Vagina (tissue), 2 donors: ENCODE data around the gene PPFIBP1. TPM values are rescaled to one million over a fixed set of nuclear protein-coding genes. Genes with fewer than 3 reads are reported as not detected.

Experiments used
- DNase-seq, 2 donors: peaks; one replicate each; pipeline ENCODE4 v3.0.0-alpha.2; 2017; ENCODE audit errors: extremely low spot score in 2 of 2
- H3K27ac ChIP-seq: fragments of 200-600 bp; sonication (generic); one replicate; pipeline ENCODE4 v1.5.1; 2019
- H3K27me3 ChIP-seq: fragments of 200-600 bp; sonication (generic); one replicate; pipeline ENCODE4 v1.5.1; 2019
- H3K36me3 ChIP-seq, 2 donors: fragments of 200-600 bp; sonication (generic); one replicate each; pipeline ENCODE4 v1.5.1; 2017 to 2019
- H3K4me1 ChIP-seq: fragments of 200-600 bp; sonication (generic); one replicate; pipeline ENCODE4 v1.5.1; 2019
- H3K4me3 ChIP-seq, 2 donors: fragments of 200-600 bp; sonication (generic); 1 replicate in 1 of 2; 2 replicates in 1 of 2; pipeline ENCODE4 v1.5.1; 2016 to 2019
- H3K9me3 ChIP-seq: fragments of 200-600 bp; sonication (generic); one replicate; pipeline ENCODE4 v1.5.1; 2019
- CTCF ChIP-seq, 3 experiments: fragments of 450-650 bp in 2 of 3; fragments of 200-600 bp in 1 of 3; sonication (generic) in 1 of 3; IDR thresholded peaks; one replicate each; pipeline ENCODE4 v1.5.1; 2017 to 2019; ENCODE audit warnings: antibody characterized with exemption in 3 of 3, mild to moderate bottlenecking in 2 of 3, moderate library complexity in 2 of 3
- POLR2A ChIP-seq, 2 donors: fragments of 450-650 bp; IDR thresholded peaks; one replicate each; pipeline ENCODE4 v1.6.1; 2017; ENCODE audit warnings: antibody characterized with exemption in 2 of 2, mild to moderate bottlenecking in 2 of 2, moderate library complexity in 2 of 2
- POLR2AphosphoS5 ChIP-seq, 2 donors: sonication (generic); formaldehyde crosslinking; IDR thresholded peaks; one replicate each; pipeline ENCODE4 v1.9.0; 2017; ENCODE audit warnings: antibody characterized with exemption in 2 of 2, mild to moderate bottlenecking in 2 of 2, low read depth in 1 of 2; ENCODE audit not compliant: insufficient read depth in 1 of 2
- intact Hi-C: fragments of 100-400 bp; cut with DNase I; formaldehyde crosslinking; loops from one replicate; pipeline ENCODE4 v1.15.1; 2023
- total RNA-seq: library from RNA; depleted of rRNA; stranded (reverse); fragments of >200 nt; gene quantifications from one replicate; pipeline ENCODE4 v1.2.3, GENCODE V29; 2016

PPFIBP1 gene
- total RNA-seq, 1 donor from 2014 or later, result 101 TPM

- Histone ChIP-seq H3K4me3 (peak overlapping the region; percentile 61 to 70), H3K9me3 (no peaks in the 10 kb centered on the region), H3K27me3 (no peaks in the 10 kb centered on the region), H3K27ac (peak overlapping the region; percentile 87), H3K4me1 (peaks cover 25% of the 10 kb centered on the region), H3K36me3 (no peaks in the 10 kb centered on the region)
- intact Hi-C loops, result no loop called here
- TF ChIP-seq POLR2AphosphoS5 (IDR thresholded peaks at IDR 0.05; ENCODE audit: insufficient read depth in 1 of 2, low read depth in 1 of 2) (no peak), CTCF (IDR thresholded peaks at IDR 0.05) (no peak), POLR2A (IDR thresholded peaks at IDR 0.05) (no peak)
- no peak for DNase-seq
Observed at GRCh38 chr12:27524494-27524835, 459 bp downstream of the PPFIBP1 start.

GRCh38 chr12:27524839-27525753, 1.1 kb downstream of the PPFIBP1 start:
- H3K36me3 ChIP-seq, result no peaks in the 10 kb centered on the region
- DNase-seq, result no peak
- intact Hi-C loops, result no loop called here
- no peak for TF ChIP-seq CTCF (IDR thresholded peaks at IDR 0.05)
- TF ChIP-seq POLR2AphosphoS5 (IDR thresholded peaks at IDR 0.05; ENCODE audit: insufficient read depth in 1 of 2, low read depth in 1 of 2), result peak; percentile 4 to 31
- H3K9me3 ChIP-seq, result no peaks in the 10 kb centered on the region
- H3K4me1 ChIP-seq, result peaks cover 25% of the 10 kb centered on the region
- H3K4me3 ChIP-seq, result peak overlapping the region; percentile 61 to 70
- H3K27me3 ChIP-seq, result no peaks in the 10 kb centered on the region
- peak overlapping the region; percentile 87 for H3K27ac ChIP-seq

GRCh38 chr12:27527512-27527911, 3.5 kb downstream of the PPFIBP1 start:
- Histone ChIP-seq H3K4me1 (peaks cover 35% of the 10 kb centered on the region), H3K36me3 (no peaks in the 10 kb centered on the region), H3K4me3 (no peak overlapping the region), H3K27me3 (no peaks in the 10 kb centered on the region), H3K27ac (no peak overlapping the region), H3K9me3 (no peaks in the 10 kb centered on the region)
- DNase-seq, result no peak
- intact Hi-C loops, result no loop called here
- TF ChIP-seq POLR2A (IDR thresholded peaks at IDR 0.05) (no peak), POLR2AphosphoS5 (IDR thresholded peaks at IDR 0.05; ENCODE audit: insufficient read depth in 1 of 2, low read depth in 1 of 2) (no peak), CTCF (IDR thresholded peaks at IDR 0.05) (no peak)

- TF ChIP-seq POLR2AphosphoS5 (IDR thresholded peaks at IDR 0.05; ENCODE audit: insufficient read depth in 1 of 2, low read depth in 1 of 2) (no peak), CTCF (IDR thresholded peaks at IDR 0.05) (no peak), POLR2A (IDR thresholded peaks at IDR 0.05) (no peak)
- H3K9me3 ChIP-seq, result no peaks in the 10 kb centered on the region
- H3K27ac ChIP-seq, result no peak overlapping the region
- intact Hi-C loops, result loop anchor here (2.0 kb wide), 1 partner anchor 18 kb away; no protein-coding TSS in a partner anchor
- no peak overlapping the region for H3K4me3 ChIP-seq
- no peak for DNase-seq
- H3K4me1 ChIP-seq, result peaks cover 28% of the 10 kb centered on the region
- no peaks in the 10 kb centered on the region for H3K27me3 ChIP-seq
- H3K36me3 ChIP-seq, result no peaks in the 10 kb centered on the region
Observed at GRCh38 chr12:27528788-27529187, 4.8 kb downstream of the PPFIBP1 start.
